Measurements from ENCODE around the gene DSE.

DSE gene

DNA sequence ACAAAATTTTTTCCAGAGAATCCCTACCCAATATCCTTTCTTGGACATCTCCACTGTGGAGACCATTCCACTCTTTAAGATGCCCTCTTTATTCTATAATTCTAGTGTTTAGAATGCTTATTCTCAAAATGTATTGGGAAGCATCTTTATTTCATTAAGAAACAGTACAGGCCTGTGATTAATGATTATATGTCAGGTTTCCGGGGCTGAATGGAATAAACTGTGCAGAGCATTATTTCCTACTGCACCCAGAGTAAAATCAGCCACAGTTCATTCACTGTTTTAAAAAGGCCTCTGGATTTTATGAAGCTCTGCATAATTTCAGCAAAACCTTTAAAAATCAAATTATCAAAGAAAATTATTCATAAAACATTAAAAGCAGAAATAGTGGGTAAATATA is 42.6 kb downstream of the DSE start:
- no peak for DNase-seq (ENCODE audit: low spot score)

DNA sequence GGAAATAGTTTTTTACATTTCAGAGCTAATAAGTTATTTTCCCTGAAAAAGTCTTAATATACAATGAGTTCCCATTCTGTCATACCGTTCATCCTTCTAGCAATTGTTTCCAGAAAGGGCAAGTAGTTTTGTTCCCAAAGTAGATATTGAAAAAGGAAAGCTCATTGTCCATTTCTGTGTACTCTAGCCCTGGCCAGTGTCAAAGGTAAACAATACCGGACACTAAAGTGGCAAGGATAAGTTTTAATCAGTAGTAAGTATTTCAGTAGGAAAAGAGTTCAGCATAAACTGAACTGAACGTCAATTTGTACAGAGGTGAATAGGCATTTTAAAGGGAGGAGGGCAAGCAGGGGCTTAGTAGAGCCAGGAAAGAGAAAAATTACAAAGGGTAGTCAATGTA is 46.9 kb downstream of the DSE start:
- no peak for DNase-seq (ENCODE audit: low spot score)

DNA sequence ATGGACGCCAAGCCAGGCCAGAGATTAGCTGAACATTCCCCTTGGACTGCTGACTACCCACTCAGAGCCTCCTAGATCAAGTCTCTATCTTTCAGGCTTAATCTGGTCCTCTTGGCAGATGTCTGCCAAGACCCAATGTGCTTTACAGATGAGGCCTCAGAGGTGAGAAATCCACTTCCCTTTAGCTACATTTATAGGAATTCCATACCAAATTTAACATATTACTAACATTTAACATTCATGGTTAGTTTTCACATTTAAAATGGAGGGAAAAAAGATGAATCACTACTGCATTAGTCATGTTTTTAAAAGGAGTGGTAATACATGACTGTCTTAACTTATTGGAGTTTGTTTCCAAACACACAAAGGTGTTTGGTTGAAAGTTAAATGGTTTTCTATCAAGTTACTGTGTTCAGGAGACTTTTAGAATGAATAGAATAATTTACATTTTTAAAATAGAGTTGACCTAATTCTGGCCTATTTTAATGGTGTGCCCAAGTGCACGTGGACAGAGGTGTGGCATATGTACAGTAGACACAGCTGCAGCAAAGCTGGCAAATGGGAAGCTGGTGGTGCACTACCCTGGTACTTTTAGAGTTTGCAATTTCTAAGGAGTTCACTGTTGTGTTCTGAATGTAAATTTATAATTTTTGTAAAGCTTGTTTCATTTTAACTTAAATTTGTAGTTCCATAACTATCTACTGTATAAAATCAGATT is 48.5 kb downstream of the DSE start:
- no peak for DNase-seq (ENCODE audit: low spot score)

- DNase-seq (ENCODE audit: low spot score) = no peak
Measured at GRCh38 chr6:116420341-116420740, 49.6 kb downstream of the DSE start.

DNA sequence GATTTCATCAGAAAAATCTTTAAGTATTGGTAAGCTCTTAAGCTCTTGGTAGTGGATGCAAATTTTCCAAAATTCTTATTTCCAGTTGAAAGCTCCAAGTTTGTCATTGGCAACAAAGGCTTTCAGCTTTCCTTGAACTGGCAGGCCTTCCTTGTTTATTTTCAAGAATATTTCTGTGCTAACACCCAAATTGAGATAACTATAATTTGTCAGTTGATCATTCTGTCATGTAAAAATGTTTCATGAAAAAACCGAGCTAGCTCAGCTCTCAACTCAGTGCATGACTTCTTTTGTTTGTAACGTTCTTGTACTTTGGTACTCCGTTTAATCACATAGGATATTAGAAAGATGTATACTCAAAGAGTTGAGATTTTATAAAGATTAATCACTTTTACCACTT is 51.5 kb downstream of the DSE start:
- no peak for DNase-seq (ENCODE audit: low spot score)

- DNase-seq (ENCODE audit: low spot score) = no peak
Measured at GRCh38 chr6:116424001-116424400, 53.3 kb downstream of the DSE start.

GRCh38 chr6:116426551-116426950 is 55.8 kb downstream of the DSE start:
- DNase-seq (ENCODE audit: low spot score) = no peak

DNA sequence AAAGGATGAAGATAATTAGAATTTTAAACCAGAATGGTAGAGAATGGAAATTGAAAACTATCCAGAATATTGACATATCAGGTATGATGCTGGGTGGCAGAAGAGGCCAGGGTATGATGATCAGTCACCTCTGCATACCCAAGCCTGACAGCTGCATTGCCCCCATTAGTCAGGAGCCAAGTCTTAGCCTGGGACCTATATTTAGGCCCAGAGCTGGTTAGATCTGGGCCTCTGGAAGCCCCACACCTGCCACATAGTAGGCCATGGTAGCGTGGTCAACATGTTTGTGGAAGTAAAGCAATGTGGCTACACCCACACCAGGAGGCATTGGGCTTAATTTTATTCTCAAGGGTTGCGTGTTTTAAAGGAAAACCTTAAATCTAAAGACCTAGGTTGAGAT is 58.4 kb downstream of the DSE start:
- no peak for DNase-seq (ENCODE audit: low spot score)

DNA sequence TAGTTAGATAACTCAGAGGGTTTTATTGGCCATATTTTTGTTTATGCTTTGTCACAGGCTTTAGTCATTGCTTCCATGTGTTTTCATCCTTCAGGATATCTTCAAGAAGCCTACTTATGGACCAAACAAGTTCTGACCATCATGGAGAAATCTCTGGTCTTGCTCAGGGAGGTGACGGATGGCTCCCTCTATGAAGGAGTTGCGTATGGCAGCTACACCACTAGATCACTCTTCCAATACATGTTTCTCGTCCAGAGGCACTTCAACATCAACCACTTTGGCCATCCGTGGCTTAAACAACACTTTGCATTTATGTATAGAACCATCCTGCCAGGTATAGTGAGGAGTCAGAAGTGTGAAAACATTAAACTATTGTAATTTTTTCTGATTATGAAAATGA is 60.1 kb downstream of the DSE start:
- DNase-seq (ENCODE audit: low spot score) = no peak

- no peak for DNase-seq (ENCODE audit: low spot score)
Measured at GRCh38 chr6:116431964-116432595, 61.3 kb downstream of the DSE start.

DNA sequence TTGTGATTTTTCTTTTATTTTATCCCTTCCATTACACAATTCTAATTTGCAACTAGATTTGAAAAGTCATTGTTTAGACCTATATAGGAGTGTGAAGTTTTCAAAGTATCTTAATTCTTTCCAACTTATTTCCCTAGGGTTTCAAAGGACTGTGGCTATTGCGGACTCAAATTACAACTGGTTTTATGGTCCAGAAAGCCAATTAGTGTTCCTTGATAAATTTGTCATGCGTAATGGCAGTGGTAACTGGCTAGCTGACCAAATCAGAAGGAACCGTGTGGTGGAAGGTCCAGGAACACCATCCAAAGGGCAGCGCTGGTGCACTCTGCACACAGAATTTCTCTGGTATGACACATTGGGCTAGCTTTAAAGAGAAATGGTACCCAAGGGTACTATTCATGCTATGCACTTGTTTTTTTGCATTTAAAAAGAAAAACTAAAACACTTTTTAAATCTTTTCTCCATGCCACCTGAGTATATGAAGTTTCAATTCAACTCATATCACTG is 62.5 kb downstream of the DSE start:
- DNase-seq (ENCODE audit: low spot score) = no peak

GRCh38 chr6:116434056-116434725 is 63.4 kb downstream of the DSE start:
- DNase-seq (ENCODE audit: low spot score) = no peak

DNA sequence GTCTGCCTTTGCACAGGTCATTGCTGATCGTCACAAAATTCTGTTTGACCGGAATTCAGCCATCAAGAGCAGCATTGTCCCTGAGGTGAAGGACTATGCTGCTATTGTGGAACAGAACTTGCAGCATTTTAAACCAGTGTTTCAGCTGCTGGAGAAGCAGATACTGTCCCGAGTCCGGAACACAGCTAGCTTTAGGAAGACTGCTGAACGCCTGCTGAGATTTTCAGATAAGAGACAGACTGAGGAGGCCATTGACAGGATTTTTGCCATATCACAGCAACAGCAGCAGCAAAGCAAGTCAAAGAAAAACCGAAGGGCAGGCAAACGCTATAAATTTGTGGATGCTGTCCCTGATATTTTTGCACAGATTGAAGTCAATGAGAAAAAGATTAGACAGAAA is 65.8 kb downstream of the DSE start:
- DNase-seq (ENCODE audit: low spot score) = no peak

DNA sequence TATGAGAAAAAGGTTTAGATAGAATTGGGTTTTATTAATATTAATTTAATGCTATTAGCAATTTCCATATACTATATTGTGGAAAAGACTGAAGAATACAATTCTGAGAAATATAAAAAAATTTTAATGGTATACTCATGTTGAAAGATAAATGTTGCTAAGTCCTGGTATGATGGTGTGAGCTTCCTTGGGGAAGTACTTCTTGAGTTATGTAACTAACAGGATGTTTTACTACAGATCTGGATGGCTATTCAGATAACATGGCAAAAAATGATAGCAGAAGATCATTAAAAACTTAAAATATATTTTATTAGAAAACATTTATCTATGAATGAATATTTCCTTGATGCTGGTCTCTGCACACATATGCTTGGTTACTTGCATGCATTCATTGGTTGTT is 66.9 kb downstream of the DSE start:
- DNase-seq (ENCODE audit: low spot score) = no peak

DNA sequence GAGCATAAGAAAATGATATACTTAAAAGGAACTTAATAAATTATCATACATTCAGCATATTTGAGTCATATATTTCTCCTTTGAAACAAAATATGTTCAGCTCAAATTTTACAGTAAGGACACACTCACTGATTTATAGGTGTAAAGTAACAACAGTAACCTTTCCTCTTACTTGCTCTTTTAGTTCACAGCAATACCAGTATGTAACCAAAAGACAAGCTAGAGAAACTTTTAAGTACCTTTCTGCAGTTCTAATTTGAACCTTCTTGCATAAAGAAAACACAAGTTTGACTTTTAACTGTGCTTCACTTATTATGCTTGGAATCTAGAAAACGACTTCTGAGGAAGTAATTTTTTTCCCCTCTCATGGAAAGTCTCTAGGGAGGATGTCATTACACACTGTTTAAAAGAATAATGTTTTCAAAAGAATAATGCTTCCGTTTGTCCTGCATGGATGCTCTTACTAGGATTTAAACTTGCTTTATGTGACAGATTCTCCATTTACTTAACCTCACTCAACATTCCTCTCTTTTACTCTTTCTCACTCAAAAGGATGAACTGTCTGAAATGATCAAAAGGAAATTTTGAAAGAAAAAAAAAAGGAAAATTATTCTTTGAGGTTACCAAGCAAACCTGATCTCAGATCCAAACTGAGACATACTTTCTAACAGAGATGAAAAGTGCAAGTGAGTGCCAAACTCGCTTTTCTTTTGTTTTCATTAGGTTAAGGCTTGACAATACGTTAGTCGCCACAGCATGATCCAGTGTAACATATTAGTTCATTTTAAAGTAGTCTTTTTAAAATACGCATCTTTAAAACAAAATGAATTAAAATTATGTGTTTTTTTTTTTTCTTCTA is 68.1 kb downstream of the DSE start:
- no peak for DNase-seq (ENCODE audit: low spot score)

GRCh38 chr6:116439522-116440051 is 68.8 kb downstream of the DSE start:
- no peak for DNase-seq (ENCODE audit: low spot score)

- DNase-seq (ENCODE audit: low spot score) = no peak
Measured at GRCh38 chr6:116443105-116443504, 72.4 kb downstream of the DSE start.

- no peak for DNase-seq (ENCODE audit: low spot score)
Measured at GRCh38 chr6:116444092-116444491, 73.3 kb downstream of the DSE start.

DNA sequence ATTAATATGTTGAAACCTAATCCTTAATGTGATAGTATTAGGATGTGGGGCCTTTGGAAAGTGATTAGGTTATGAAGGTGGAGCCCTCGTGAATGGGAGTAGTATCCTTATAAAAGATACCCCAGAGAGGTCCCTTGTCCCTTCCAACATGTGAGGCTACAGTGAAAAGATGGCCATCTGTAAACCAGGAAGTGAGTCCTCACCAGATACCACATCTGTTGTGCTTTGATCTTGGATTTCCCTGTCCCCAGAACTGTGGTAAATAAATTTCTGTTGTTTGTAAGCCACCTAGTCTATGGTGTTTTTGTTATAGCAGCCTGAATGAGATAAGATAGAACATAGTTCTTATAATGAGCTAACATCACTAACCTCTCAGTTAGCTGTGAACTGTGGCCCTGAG is 73.8 kb downstream of the DSE start:
- DNase-seq (ENCODE audit: low spot score) = no peak

DNA sequence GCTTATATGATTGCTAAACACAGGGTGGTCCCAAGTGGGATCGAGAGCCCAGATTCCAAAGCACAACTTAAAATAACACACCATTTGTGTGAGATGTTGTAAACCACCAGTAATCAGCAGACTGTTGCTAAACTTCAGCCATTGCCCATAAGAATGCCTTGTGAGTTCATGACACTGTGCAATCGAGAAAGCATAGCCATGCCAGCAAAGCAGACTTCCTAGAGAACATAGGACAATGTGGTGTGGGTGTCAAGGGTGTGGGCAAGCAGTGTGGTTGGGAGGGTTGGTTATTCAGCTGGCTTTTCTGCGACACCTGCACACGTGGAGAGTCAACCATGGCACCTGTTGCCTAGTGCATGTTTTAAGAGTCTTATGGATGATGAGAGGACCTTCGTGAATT is 74.4 kb downstream of the DSE start:
- no peak for DNase-seq (ENCODE audit: low spot score)

GRCh38 chr6:116446399-116446798 is 75.7 kb downstream of the DSE start:
- no peak for DNase-seq (ENCODE audit: low spot score)

- no peak for DNase-seq (ENCODE audit: low spot score)
Measured at GRCh38 chr6:116447052-116447451, 76.3 kb downstream of the DSE start.

Measured in hepatic stellate cell (primary cell).